GM12864 (cell line): Measurements from ENCODE around the gene SNX6.

Experiments used
- DNase-seq: peaks from one replicate; pipeline ENCODE4 v3.0.0-alpha.2; 2011; ENCODE audit warnings: low read depth
- H3K4me3 ChIP-seq: 2 replicates; pipeline ENCODE4 v1.5.1; 2011; ENCODE audit warnings: mild to moderate bottlenecking, low read depth, low read length, control low read depth
- TF ChIP-seq, protein P1 (sequence below): IDR thresholded peaks from 2 replicates; pipeline ENCODE4 v1.5.1; 2011; ENCODE audit warnings: low read depth, mild to moderate bottlenecking, moderate library complexity, low read length, control low read depth, inconsistent platforms; ENCODE audit errors: missing control alignments

Gene SNX6

DNA sequence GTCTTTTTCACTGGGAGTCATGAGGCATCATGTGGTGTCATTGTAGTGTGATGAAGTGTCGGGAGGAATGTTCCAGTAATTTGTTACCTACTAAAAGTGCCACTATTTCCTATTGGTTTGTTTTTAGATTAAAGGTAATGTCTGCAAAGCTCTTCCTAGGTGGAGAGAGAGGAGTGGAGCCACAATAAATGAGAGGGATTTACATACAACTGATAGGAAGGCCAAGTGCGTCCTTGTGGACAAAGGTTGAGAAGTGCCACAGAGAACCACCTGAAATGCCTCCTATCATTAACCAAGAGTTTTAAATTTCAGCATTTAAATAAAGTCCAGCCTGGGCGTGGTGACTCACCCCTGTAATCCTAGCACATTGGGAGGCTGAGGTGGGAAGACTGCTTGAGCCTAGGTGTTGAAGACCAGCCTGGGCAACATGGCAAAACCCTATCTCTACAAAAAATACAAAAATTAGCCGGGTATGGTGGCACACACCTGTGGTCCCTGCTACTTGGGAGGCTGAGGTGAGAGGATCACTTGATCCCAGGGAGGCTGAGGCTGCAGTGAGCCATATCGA lies 2.5 kb upstream of the SNX6 start:
- TF ChIP-seq, protein P1, sequence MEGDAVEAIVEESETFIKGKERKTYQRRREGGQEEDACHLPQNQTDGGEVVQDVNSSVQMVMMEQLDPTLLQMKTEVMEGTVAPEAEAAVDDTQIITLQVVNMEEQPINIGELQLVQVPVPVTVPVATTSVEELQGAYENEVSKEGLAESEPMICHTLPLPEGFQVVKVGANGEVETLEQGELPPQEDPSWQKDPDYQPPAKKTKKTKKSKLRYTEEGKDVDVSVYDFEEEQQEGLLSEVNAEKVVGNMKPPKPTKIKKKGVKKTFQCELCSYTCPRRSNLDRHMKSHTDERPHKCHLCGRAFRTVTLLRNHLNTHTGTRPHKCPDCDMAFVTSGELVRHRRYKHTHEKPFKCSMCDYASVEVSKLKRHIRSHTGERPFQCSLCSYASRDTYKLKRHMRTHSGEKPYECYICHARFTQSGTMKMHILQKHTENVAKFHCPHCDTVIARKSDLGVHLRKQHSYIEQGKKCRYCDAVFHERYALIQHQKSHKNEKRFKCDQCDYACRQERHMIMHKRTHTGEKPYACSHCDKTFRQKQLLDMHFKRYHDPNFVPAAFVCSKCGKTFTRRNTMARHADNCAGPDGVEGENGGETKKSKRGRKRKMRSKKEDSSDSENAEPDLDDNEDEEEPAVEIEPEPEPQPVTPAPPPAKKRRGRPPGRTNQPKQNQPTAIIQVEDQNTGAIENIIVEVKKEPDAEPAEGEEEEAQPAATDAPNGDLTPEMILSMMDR: no peak
- no peak overlapping the region for H3K4me3 ChIP-seq
- DNase-seq: no peak

- DNase-seq: no peak
- TF ChIP-seq, protein P1: no peak
- peak overlapping the region; percentile 98 for H3K4me3 ChIP-seq
Observed at GRCh38 chr14:34629344-34629656, 648 bp downstream of the SNX6 start.

- H3K4me3 ChIP-seq: peak overlapping the region; percentile 98
- TF ChIP-seq, protein P1: no peak
- no peak for DNase-seq
Observed at GRCh38 chr14:34628681-34629135, 1.2 kb downstream of the SNX6 start.

DNA sequence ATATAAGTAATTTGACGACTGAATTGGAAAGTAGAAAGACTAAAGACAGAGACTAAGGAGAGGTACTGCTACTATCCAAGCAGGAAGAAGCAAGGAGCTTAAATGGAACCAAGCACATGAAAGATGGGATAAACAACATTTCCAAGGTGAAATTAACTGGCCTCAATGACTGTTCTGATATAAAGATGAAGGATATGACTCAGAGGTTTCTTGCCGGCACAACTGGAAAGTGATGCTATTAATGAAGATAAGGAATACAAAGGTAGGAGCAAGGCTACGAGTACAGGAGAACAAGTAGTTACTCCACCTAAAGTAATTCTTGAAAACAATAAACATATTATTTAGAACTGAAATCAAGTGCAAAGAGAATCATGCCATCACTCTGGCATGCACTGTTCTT lies 6.4 kb downstream of the SNX6 start:
- DNase-seq: no peak
- TF ChIP-seq, protein P1: no peak
- H3K4me3 ChIP-seq: no peak overlapping the region

DNA sequence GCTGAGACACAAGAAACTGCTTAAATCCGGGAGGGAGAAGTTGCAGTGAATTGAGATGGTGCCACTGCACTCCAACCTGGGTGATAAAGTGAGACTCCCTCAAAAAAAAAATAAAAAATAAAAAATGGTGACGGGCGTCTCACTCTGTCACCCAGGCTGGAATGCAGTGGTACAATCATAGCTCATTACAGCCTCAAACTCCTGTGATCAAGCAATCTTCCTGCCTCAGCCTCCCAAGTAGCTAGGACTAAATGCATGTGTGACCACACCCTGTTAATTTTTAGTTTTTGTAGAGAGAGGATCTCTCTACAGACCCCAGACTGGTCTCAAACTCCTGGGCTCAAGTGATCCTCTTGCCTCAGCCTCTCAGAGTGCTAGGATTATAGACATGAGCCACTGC lies 9.1 kb downstream of the SNX6 start:
- no peak overlapping the region for H3K4me3 ChIP-seq
- TF ChIP-seq, protein P1: no peak
- DNase-seq: no peak

- H3K4me3 ChIP-seq: no peak overlapping the region
- TF ChIP-seq, protein P1: no peak
- DNase-seq: no peak
Observed at GRCh38 chr14:34620115-34620514, 9.8 kb downstream of the SNX6 start.

DNA sequence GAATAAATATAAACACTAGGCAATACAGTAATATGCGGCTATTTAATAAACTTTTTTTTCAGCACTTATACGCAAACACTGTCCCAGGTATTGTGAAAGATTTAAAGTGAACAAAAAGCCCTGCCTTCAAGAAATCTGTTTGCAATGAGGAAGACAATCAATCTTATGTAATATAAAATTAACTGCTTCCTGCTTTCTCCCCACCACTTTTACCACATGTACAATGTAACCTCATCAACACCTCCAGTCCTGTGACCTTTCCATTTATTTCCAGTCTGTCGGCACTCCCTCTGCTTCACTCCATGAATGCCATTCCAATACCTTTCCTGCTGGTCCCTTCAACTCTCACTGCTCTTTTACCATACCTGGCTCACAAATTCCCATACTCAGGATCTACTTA lies 10.5 kb downstream of the SNX6 start:
- H3K4me3 ChIP-seq: no peak overlapping the region
- no peak for DNase-seq
- TF ChIP-seq, protein P1: no peak
